Endothelial cell of umbilical vein (primary cell): Measurements from ENCODE around the gene TOMM40. TPM values are rescaled to one million over a fixed set of nuclear protein-coding genes. Genes with fewer than 3 reads are reported as not detected.
"Not testable (repeated sequence)": the region's sequence is repeated elsewhere in the genome, so short reads cannot be mapped to it uniquely, and the experiment has no call there.

Experiments used
- BruUV-seq: library from RNA; stranded (reverse); fragments of 400-500 nt; replicated peaks from 2 replicates; lab custom pipeline; 2021; lab: Mats Ljungman, UMichigan
- CTCF ChIA-PET: fragments of 300-600, 350-600 bp; sonication (Branson Sonifier 250); formaldehyde crosslinking; loops from one replicate; lab custom pipeline; 2021; ENCODE audit warnings: antibody characterized with exemption, inconsistent platforms; lab: Charles Lee
- POLR2A ChIA-PET: fragments of 300-600, 350-600 bp; sonication (Branson Sonifier 250); formaldehyde crosslinking; loops from one replicate; lab custom pipeline; 2021; ENCODE audit warnings: antibody characterized with exemption, inconsistent platforms; lab: Charles Lee
- DNase-seq: peaks from one replicate; pipeline ENCODE4 v3.0.0-alpha.2; 2011; ENCODE audit warnings: low read depth, low spot score
- FAIRE-seq: peaks from 2 replicates; lab custom pipeline; 2011; peaks lifted over from hg19 to GRCh38; lab: Jason Lieb, UNC
- H2AFZ ChIP-seq: 2 replicates; pipeline ENCODE4 v1.6.0; 2012; ENCODE audit warnings: low read depth, low read length, control low read depth, inconsistent platforms
- H3K27ac ChIP-seq: 2 replicates; pipeline ENCODE4 v1.5.1; 2011; ENCODE audit warnings: low read depth, mild to moderate bottlenecking, control low read depth, low read length, moderate library complexity; ENCODE audit not compliant: insufficient read depth
- H3K27me3 ChIP-seq, 2 experiments: 2 replicates each; pipeline versions ENCODE4 v1.6.0 to v1.6.1; 2011; ENCODE audit warnings: low read length in 2 of 2, mixed read lengths in 1 of 2; ENCODE audit not compliant: control insufficient read depth in 2 of 2, insufficient read depth in 2 of 2
- H3K36me3 ChIP-seq, 2 experiments: 2 replicates in 1 of 2; 3 replicates in 1 of 2; pipeline ENCODE4 v1.5.1; 2011; ENCODE audit warnings: low read length in 2 of 2, mild to moderate bottlenecking in 1 of 2, moderate library complexity in 1 of 2; ENCODE audit not compliant: control insufficient read depth in 2 of 2, insufficient read depth in 2 of 2; ENCODE audit errors: extremely low read depth in 1 of 2
- H3K4me1 ChIP-seq: 3 replicates; pipeline ENCODE4 v1.5.1; 2011; ENCODE audit warnings: mild to moderate bottlenecking, low read length; ENCODE audit not compliant: control insufficient read depth, insufficient read depth; ENCODE audit errors: extremely low read depth
- H3K4me2 ChIP-seq: 2 replicates; pipeline ENCODE4 v1.6.1; 2011; ENCODE audit warnings: low read length, control low read depth, mixed read lengths; ENCODE audit not compliant: insufficient read depth
- H3K4me3 ChIP-seq, 3 experiments: fragments of 200-600 bp in 1 of 3; sonication (generic), shearing (Covaris generic) in 1 of 3; replicated peaks in 1 of 3; 2 replicates each; pipeline ENCODE4 v1.5.1; 2011 to 2016; ENCODE audit warnings: control low read depth in 3 of 3, low read length in 3 of 3, mild to moderate bottlenecking in 2 of 3, inconsistent platforms in 1 of 3, low read depth in 1 of 3, moderate library complexity in 1 of 3; ENCODE audit not compliant: insufficient read depth in 1 of 3
- H3K79me2 ChIP-seq: 2 replicates; pipeline ENCODE4 v1.6.0; 2012; ENCODE audit warnings: low read length, inconsistent platforms; ENCODE audit not compliant: control insufficient read depth, insufficient read depth
- H3K9ac ChIP-seq: replicated peaks from 2 replicates; pipeline ENCODE3; 2011; ENCODE audit warnings: low read length, control low read depth; ENCODE audit not compliant: insufficient read depth; ENCODE audit errors: extremely low read depth
- H3K9me1 ChIP-seq: replicated peaks from 3 replicates; pipeline ENCODE4 v1.6.0; 2011; ENCODE audit warnings: mild to moderate bottlenecking, low read length; ENCODE audit not compliant: control insufficient read depth, insufficient read depth; ENCODE audit errors: extremely low read depth
- H3K9me3 ChIP-seq: replicated peaks from 2 replicates; pipeline ENCODE4 v1.5.1; 2012; ENCODE audit warnings: low read length, inconsistent platforms; ENCODE audit not compliant: control insufficient read depth, insufficient read depth
- H4K20me1 ChIP-seq: replicated peaks from 2 replicates; pipeline ENCODE3; 2011; ENCODE audit warnings: mild to moderate bottlenecking, low read length; ENCODE audit not compliant: control insufficient read depth, insufficient read depth; ENCODE audit errors: extremely low read depth
- CTCF ChIP-seq, 2 donors: IDR thresholded peaks; 1 replicate in 1 of 2; 2 replicates in 1 of 2; pipeline ENCODE4 v1.5.1; 2011; ENCODE audit warnings: low read length in 2 of 2, mild to moderate bottlenecking in 2 of 2, moderate library complexity in 2 of 2, control low read depth in 1 of 2, inconsistent platforms in 1 of 2, low read depth in 1 of 2; ENCODE audit not compliant: insufficient read depth in 1 of 2; ENCODE audit errors: extremely low read depth in 1 of 2
- FOS ChIP-seq: IDR thresholded peaks from 2 replicates; pipeline ENCODE4 v1.6.1; 2011; ENCODE audit warnings: mild to moderate bottlenecking, low read length, moderate library complexity, borderline replicate concordance; ENCODE audit not compliant: insufficient read depth
- MYC ChIP-seq: IDR thresholded peaks from one replicate; pipeline ENCODE4 v1.6.1; 2011; ENCODE audit warnings: mild to moderate bottlenecking, low read depth, low read length
- dilution Hi-C: fragments of 300-500 bp; cut with MboI; formaldehyde crosslinking; loops from one replicate; pipeline ENCODE4 v1.15.0; 2019; ENCODE audit warnings: low sequenced_read_pairs; ENCODE audit not compliant: extremely low pct_ligation_motif_present
- intact Hi-C: fragments of 100-400 bp; cut with micrococcal nuclease; formaldehyde crosslinking; loops from one replicate; pipeline ENCODE4 v1.10.0; 2022
- polyA plus RNA-seq, 4 experiments: library from polyadenylated mRNA; depleted of rRNA in 3 of 4; stranded (reverse) in 3 of 4; unstranded in 1 of 4; fragments of >200 nt; gene quantifications; 2 replicates each; pipeline versions ENCODE4 v1.2.1 to v1.2.3, GENCODE V29; 2011 to 2012; ENCODE audit warnings: missing spikeins in 1 of 4
- total RNA-seq: library from RNA; stranded (reverse); gene quantifications from 2 replicates; pipeline ENCODE4 v1.2.3, GENCODE V29; 2021

Gene TOMM40
- total and polyA plus RNA-seq, 2 donors (not counting 3 experiments of a cell fraction or from before 2014, with no cell fraction given): 71.8 to 90.7 TPM

- FAIRE-seq: peak; percentile 97
- Histone ChIP-seq H2AFZ (peak within 1 kb of the TSS; percentile 81), H3K9ac (peak within 1 kb of the TSS; percentile 85), H3K4me2 (peak within 1 kb of the TSS; percentile 50), H3K27ac (peak within 1 kb of the TSS; percentile 66), H3K4me3 (peak within 1 kb of the TSS; percentile 13 to 47 (median 36))
- H3K79me2 ChIP-seq, H3K9me1 ChIP-seq, H3K9me3 ChIP-seq, H3K27me3 ChIP-seq, intact Hi-C loops, dilution Hi-C loops, BruUV-seq, H3K36me3 ChIP-seq, H4K20me1 ChIP-seq, H3K4me1 ChIP-seq: not testable (repeated sequence)
- DNase-seq: peak; percentile 93
- CTCF ChIA-PET: interaction anchor here (0.8 to 1.5 kb wide), 4 partner anchors 9 to 38 kb away, joined by 3 to 11 read pairs (median 4); partner anchors contain the start of gene APOE
- POLR2A ChIA-PET: interaction anchor here (0.7 to 1.0 kb wide), 2 partner anchors 24 to 31 kb away, joined by 3 to 6 read pairs; no protein-coding TSS in a partner anchor
Measured at GRCh38 chr19:44914433-44915206, 23.6 kb downstream of the TOMM40 start, which contains the start of gene APOC1. Gene APOC1 (plus strand): TSS chr19:44914608. CDS start chr19:44914892, 284 bp downstream.

GRCh38 chr19:44924243-44924725, 33.2 kb downstream of the TOMM40 start:
- Histone ChIP-seq H3K9ac (no peak overlapping the region), H3K9me3 (no peaks in the 10 kb centered on the region), H3K27ac (no peak overlapping the region), H4K20me1 (no peaks in the 10 kb centered on the region), H3K79me2 (no peaks in the 10 kb centered on the region), H3K36me3 (no peaks in the 10 kb centered on the region), H3K9me1 (no peaks in the 10 kb centered on the region), H3K27me3 (peaks cover 0 to 2% of the 10 kb centered on the region in 2 experiments), H3K4me2 (no peak overlapping the region), H3K4me3 (no peak overlapping the region), H3K4me1 (peaks cover 3% of the 10 kb centered on the region), H2AFZ (no peak overlapping the region)
- TF ChIP-seq CTCF (IDR thresholded peaks at IDR 0.05; ENCODE audit: extremely low read depth in 1 of 2, insufficient read depth in 1 of 2, low read depth in 1 of 2, low read length in 2 of 2): no peak
- no peak for TF ChIP-seq MYC
- no peak for TF ChIP-seq FOS
- ChIA-PET POLR2A (no interaction called here), CTCF (no interaction called here)
- FAIRE-seq (no peak), DNase-seq (no peak)
- intact Hi-C loops (no loop called here), dilution Hi-C loops (no loop called here)
- no TSS peak for BruUV-seq
